ENCODE results near the gene PHF24.

Gene PHF24

GRCh38 chr9:34974664-34975063 lies 16.6 kb downstream of the PHF24 start:
- DNase-seq: no peak
- H3K9ac ChIP-seq (ENCODE audit: low read length): no peak overlapping the region
- H2AFZ ChIP-seq (ENCODE audit: insufficient read depth, low read length, poor library complexity): no peak overlapping the region
- no peak overlapping the region for H3K4me2 ChIP-seq (ENCODE audit: low read length)
- H3K4me1 ChIP-seq (ENCODE audit: control insufficient read depth in 1 of 2, insufficient read depth in 2 of 2, low read length in 2 of 2): no peaks in the 10 kb centered on the region
- peaks cover 2% of the 10 kb centered on the region for H3K27me3 ChIP-seq (ENCODE audit: insufficient read depth, low read length)
- H3K4me3 ChIP-seq (ENCODE audit: low read depth, low read length): no peak overlapping the region
- H4K12ac ChIP-seq (ENCODE audit: low read depth, low read length): no peak overlapping the region
- no peak overlapping the region for H3K27ac ChIP-seq (ENCODE audit: low read depth, low read length)
- no peak overlapping the region for H4K8ac ChIP-seq (ENCODE audit: low read depth, low read length)
- H3K36me3 ChIP-seq (ENCODE audit: control insufficient read depth in 1 of 2, insufficient read depth in 2 of 2, low read length in 2 of 2): no peaks in the 10 kb centered on the region
- no CpG with 5 or more reads among the region's 2 CpGs for WGBS (ENCODE audit: extremely low coverage, insufficient coverage, insufficient read length)
- no peak overlapping the region for H3K4ac ChIP-seq (ENCODE audit: low read depth, low read length)
- no peak overlapping the region for H4K91ac ChIP-seq (ENCODE audit: low read depth, low read length)
- H3K9me3 ChIP-seq (ENCODE audit: insufficient read depth, low read depth, low read length): no peaks in the 10 kb centered on the region
- H2BK12ac ChIP-seq (ENCODE audit: low read length): no peak overlapping the region
- H3K79me1 ChIP-seq (ENCODE audit: low read length): no peaks in the 10 kb centered on the region
- H2BK120ac ChIP-seq (ENCODE audit: insufficient read depth, low read length, poor library complexity): no peak overlapping the region
- no peak overlapping the region for H2BK5ac ChIP-seq (ENCODE audit: low read depth, low read length, poor library complexity)
- H3K23ac ChIP-seq (ENCODE audit: low read length): no peak overlapping the region
- H3K14ac ChIP-seq (ENCODE audit: low read length): no peak overlapping the region
- no peaks in the 10 kb centered on the region for H3K79me2 ChIP-seq (ENCODE audit: control insufficient read depth, insufficient read depth, low read length, poor library complexity)
- H3K18ac ChIP-seq (ENCODE audit: low read length): no peak overlapping the region
- H2AK5ac ChIP-seq (ENCODE audit: low read length): no peak overlapping the region

GRCh38 chr9:34976441-34976840 lies 18.4 kb downstream of the PHF24 start:
- Histone ChIP-seq H2AFZ (ENCODE audit: insufficient read depth, low read length, poor library complexity) (no peak overlapping the region), H3K9me3 (ENCODE audit: insufficient read depth, low read depth, low read length) (no peaks in the 10 kb centered on the region), H3K23ac (ENCODE audit: low read length) (no peak overlapping the region), H3K4me2 (ENCODE audit: low read length) (no peak overlapping the region), H2BK5ac (ENCODE audit: low read depth, low read length, poor library complexity) (no peak overlapping the region), H4K91ac (ENCODE audit: low read depth, low read length) (no peak overlapping the region), H3K18ac (ENCODE audit: low read length) (no peak overlapping the region), H3K27me3 (ENCODE audit: insufficient read depth, low read length) (peaks cover 2% of the 10 kb centered on the region), H4K8ac (ENCODE audit: low read depth, low read length) (no peak overlapping the region), H3K79me2 (ENCODE audit: control insufficient read depth, insufficient read depth, low read length, poor library complexity) (no peaks in the 10 kb centered on the region), H3K36me3 (ENCODE audit: control insufficient read depth in 1 of 2, insufficient read depth in 2 of 2, low read length in 2 of 2) (no peaks in the 10 kb centered on the region), H3K9ac (ENCODE audit: low read length) (no peak overlapping the region), H2AK5ac (ENCODE audit: low read length) (no peak overlapping the region), H3K4me1 (ENCODE audit: control insufficient read depth in 1 of 2, insufficient read depth in 2 of 2, low read length in 2 of 2) (no peaks in the 10 kb centered on the region), H3K4me3 (ENCODE audit: low read depth, low read length) (no peak overlapping the region), H2BK120ac (ENCODE audit: insufficient read depth, low read length, poor library complexity) (no peak overlapping the region), H3K4ac (ENCODE audit: low read depth, low read length) (no peak overlapping the region), H3K27ac (ENCODE audit: low read depth, low read length) (no peak overlapping the region), H3K79me1 (ENCODE audit: low read length) (no peaks in the 10 kb centered on the region), H3K14ac (ENCODE audit: low read length) (no peak overlapping the region), H4K12ac (ENCODE audit: low read depth, low read length) (no peak overlapping the region), H2BK12ac (ENCODE audit: low read length) (no peak overlapping the region)
- no CpG with 5 or more reads among the region's 11 CpGs for WGBS (ENCODE audit: extremely low coverage, insufficient coverage, insufficient read length)
- DNase-seq: no peak

GRCh38 chr9:34976992-34977391 lies 18.9 kb downstream of the PHF24 start:
- Histone ChIP-seq H3K4me1 (ENCODE audit: control insufficient read depth in 1 of 2, insufficient read depth in 2 of 2, low read length in 2 of 2) (no peaks in the 10 kb centered on the region), H3K9ac (ENCODE audit: low read length) (no peak overlapping the region), H2BK5ac (ENCODE audit: low read depth, low read length, poor library complexity) (no peak overlapping the region), H3K27me3 (ENCODE audit: insufficient read depth, low read length) (peaks cover 2% of the 10 kb centered on the region), H4K91ac (ENCODE audit: low read depth, low read length) (no peak overlapping the region), H2BK120ac (ENCODE audit: insufficient read depth, low read length, poor library complexity) (no peak overlapping the region), H3K27ac (ENCODE audit: low read depth, low read length) (no peak overlapping the region), H3K18ac (ENCODE audit: low read length) (no peak overlapping the region), H3K4me2 (ENCODE audit: low read length) (no peak overlapping the region), H3K14ac (ENCODE audit: low read length) (no peak overlapping the region), H3K79me2 (ENCODE audit: control insufficient read depth, insufficient read depth, low read length, poor library complexity) (no peaks in the 10 kb centered on the region), H4K12ac (ENCODE audit: low read depth, low read length) (no peak overlapping the region), H3K36me3 (ENCODE audit: control insufficient read depth in 1 of 2, insufficient read depth in 2 of 2, low read length in 2 of 2) (no peaks in the 10 kb centered on the region), H3K4me3 (ENCODE audit: low read depth, low read length) (no peak overlapping the region), H2BK12ac (ENCODE audit: low read length) (no peak overlapping the region), H2AK5ac (ENCODE audit: low read length) (no peak overlapping the region), H3K9me3 (ENCODE audit: insufficient read depth, low read depth, low read length) (no peaks in the 10 kb centered on the region), H4K8ac (ENCODE audit: low read depth, low read length) (no peak overlapping the region), H3K4ac (ENCODE audit: low read depth, low read length) (no peak overlapping the region), H3K79me1 (ENCODE audit: low read length) (no peaks in the 10 kb centered on the region), H2AFZ (ENCODE audit: insufficient read depth, low read length, poor library complexity) (no peak overlapping the region), H3K23ac (ENCODE audit: low read length) (no peak overlapping the region)
- DNase-seq: no peak
- no CpG with 5 or more reads among the region's 11 CpGs for WGBS (ENCODE audit: extremely low coverage, insufficient coverage, insufficient read length)

GRCh38 chr9:34980181-34980761 lies 22.2 kb downstream of the PHF24 start:
- H4K8ac ChIP-seq (ENCODE audit: low read depth, low read length): no peak overlapping the region
- no CpG with 5 or more reads among the region's 11 CpGs for WGBS (ENCODE audit: extremely low coverage, insufficient coverage, insufficient read length)
- no peak overlapping the region for H2BK12ac ChIP-seq (ENCODE audit: low read length)
- no peak overlapping the region for H3K23ac ChIP-seq (ENCODE audit: low read length)
- DNase-seq: no peak
- H2AFZ ChIP-seq (ENCODE audit: insufficient read depth, low read length, poor library complexity): no peak overlapping the region
- no peak overlapping the region for H2AK5ac ChIP-seq (ENCODE audit: low read length)
- H4K91ac ChIP-seq (ENCODE audit: low read depth, low read length): no peak overlapping the region
- H3K79me1 ChIP-seq (ENCODE audit: low read length): no peaks in the 10 kb centered on the region
- no peaks in the 10 kb centered on the region for H3K4me1 ChIP-seq (ENCODE audit: control insufficient read depth in 1 of 2, insufficient read depth in 2 of 2, low read length in 2 of 2)
- no peaks in the 10 kb centered on the region for H3K9me3 ChIP-seq (ENCODE audit: insufficient read depth, low read depth, low read length)
- no peak overlapping the region for H3K14ac ChIP-seq (ENCODE audit: low read length)
- H3K4me3 ChIP-seq (ENCODE audit: low read depth, low read length): no peak overlapping the region
- no peaks in the 10 kb centered on the region for H3K79me2 ChIP-seq (ENCODE audit: control insufficient read depth, insufficient read depth, low read length, poor library complexity)
- no peaks in the 10 kb centered on the region for H3K27me3 ChIP-seq (ENCODE audit: insufficient read depth, low read length)
- no peaks in the 10 kb centered on the region for H3K36me3 ChIP-seq (ENCODE audit: control insufficient read depth in 1 of 2, insufficient read depth in 2 of 2, low read length in 2 of 2)
- H2BK120ac ChIP-seq (ENCODE audit: insufficient read depth, low read length, poor library complexity): no peak overlapping the region
- H4K12ac ChIP-seq (ENCODE audit: low read depth, low read length): no peak overlapping the region
- H2BK5ac ChIP-seq (ENCODE audit: low read depth, low read length, poor library complexity): no peak overlapping the region
- H3K9ac ChIP-seq (ENCODE audit: low read length): no peak overlapping the region
- no peak overlapping the region for H3K27ac ChIP-seq (ENCODE audit: low read depth, low read length)
- no peak overlapping the region for H3K4me2 ChIP-seq (ENCODE audit: low read length)
- no peak overlapping the region for H3K4ac ChIP-seq (ENCODE audit: low read depth, low read length)
- no peak overlapping the region for H3K18ac ChIP-seq (ENCODE audit: low read length)

Data from trophoblast cell (in vitro differentiated cells and primary cell).